SH-SY5Y (cell line): ENCODE measurements around the gene KLHL18.

ENCODE experiments used
- GATA2 ChIP-seq: IDR thresholded peaks from 2 replicates; pipeline ENCODE4 v1.6.1; 2011; ENCODE audit warnings: mild to moderate bottlenecking, low read depth, low read length
- GATA3 ChIP-seq: IDR thresholded peaks from 2 replicates; pipeline ENCODE4 v1.6.1; 2011; ENCODE audit warnings: low read depth, mild to moderate bottlenecking, low read length, moderate library complexity

DNA sequence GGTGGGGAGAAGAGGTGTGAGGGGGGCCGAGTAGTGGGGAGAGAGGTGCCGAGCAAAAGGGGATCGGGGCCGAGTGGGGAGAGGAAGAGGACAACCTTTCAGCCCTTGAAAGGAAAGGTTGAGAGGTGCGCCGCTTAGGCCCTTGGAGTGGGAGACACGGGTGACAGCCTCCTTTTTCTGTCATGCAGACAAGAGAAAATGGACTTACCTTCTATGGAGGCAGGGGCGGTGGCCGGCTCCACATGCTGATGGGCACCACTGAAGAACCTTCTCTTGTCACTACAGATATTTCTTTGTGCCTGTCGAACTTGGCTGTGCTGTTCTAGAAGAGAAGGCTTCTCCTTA, 421 bp downstream of the KLHL18 start:
- TF ChIP-seq GATA3 (no peak), GATA2 (no peak)
